Stimulated activated naive CD4-positive, alpha-beta T cell (primary cell): Measurements from ENCODE around the gene PC.
"Not testable (repeated sequence)": the region's sequence is repeated elsewhere in the genome, so short reads cannot be mapped to it uniquely, and the experiment has no call there.

Source experiments
- DNase-seq, 6 experiments: peaks; one replicate each; lab custom pipeline; 2025; lab: John Stamatoyannopoulos, UW

The PC gene

DNA sequence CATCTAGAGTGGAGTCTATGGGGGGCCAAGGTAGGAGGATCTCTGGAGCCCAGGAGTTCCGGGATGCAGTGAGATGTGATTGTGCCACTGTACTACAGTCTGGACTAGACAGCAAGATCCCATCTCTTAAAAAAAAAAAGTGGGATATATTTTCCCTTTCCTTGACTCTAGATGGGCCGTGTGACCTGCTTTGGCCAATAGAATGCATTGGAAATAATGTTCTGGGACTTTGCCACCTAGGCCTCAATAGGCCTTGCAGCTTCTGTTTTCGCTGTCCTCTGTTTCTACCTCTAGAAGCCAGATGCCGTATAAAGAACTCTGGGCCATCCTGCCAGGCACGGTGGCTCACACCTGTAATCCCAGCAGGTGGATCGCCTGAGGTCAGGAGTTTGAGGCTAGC is 20.5 kb upstream of the PC start:
- no peak for DNase-seq

DNA sequence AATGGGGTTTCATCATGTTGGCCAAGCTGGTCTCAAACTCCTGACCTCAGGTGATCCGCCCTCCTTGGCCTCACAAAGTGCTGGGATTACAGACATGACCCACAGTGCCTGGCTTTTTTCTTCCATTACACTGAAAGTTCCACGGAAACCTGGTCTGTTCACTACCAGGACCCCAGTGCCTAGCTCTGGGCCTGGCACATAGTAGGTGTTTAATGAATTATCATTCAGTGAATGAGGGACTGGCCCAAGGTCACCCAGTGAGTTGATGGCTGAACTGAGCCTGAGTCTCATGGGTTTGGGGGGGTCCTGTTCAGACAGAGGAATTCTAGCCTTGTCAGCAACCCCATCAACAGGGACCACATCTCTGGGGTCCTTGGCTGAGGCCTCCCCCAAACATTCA is 20.0 kb upstream of the PC start:
- no peak for DNase-seq

DNA sequence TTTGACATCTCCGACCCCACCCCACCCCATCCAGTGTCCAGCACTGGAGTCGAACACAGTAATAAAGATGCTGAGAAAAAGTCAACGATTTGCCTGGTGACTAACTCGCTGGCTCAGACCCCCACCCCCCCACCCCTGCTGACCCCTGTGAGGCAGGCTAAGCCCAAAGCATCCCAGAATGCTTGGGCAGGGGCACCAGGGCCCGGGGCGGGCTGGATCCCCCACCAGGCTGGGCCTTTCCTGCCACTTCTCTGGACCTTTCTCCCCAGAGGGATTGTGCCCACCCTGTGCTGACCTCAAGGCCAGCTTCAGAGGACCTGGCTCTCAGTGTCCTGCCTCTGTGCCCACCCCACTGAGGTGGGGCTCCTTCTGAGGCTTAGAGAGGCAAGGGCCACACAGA is 18.7 kb upstream of the PC start:
- DNase-seq, result no peak

DNA sequence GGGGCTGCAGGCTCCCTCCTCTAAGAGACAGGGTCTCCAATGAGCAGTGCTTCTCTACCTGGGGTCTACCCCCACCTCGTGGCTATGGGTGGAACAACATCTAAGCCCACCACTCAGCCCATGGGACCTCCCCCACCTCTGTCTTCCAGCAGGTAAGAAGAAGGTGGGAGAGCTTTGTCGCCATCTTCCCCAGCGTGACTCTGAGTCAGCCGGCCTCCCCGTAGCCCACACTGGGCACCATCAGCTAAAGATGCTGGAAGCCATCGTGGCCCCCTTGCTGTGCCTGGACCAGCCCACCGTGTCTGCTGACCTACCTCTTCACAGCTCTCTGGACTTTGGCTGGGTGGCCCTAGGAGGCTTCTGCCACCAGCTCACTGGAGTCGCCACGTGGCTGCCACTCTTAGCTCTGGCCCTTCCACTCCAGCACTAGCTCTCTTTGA is 17.9 kb upstream of the PC start:
- DNase-seq, result peak in 1 of 6 experiments; percentile 11

DNA sequence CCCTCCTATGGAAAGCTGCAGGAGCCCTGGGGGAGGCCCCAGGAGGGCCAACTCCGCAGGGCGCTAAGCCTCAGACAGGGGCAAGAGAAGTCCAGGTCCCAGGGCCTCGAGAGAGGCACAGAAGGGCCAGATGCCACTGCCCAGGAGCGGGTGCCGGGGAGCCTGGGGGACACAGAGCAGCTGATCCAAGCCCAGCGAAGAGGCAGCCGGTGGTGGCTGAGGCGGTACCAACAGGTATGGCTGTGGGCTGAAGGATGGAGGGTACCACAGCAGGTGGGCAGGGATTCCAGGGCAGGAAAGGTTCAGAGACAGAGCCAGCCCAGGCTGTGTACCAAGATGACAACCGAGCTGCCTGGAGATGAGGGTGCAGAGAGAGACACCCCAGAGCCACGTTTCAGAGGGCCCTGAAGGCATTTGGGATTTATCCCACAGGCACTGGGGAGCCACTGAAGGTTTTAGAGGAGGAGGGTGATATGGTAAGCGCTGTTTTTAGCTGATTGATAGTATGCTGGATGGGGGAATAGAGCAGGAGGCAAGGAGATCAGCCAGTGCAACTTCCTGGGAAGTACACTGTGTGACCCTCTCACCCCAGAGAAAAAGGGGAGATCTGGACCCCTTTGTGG is 17.3 kb upstream of the PC start:
- no peak for DNase-seq

DNA sequence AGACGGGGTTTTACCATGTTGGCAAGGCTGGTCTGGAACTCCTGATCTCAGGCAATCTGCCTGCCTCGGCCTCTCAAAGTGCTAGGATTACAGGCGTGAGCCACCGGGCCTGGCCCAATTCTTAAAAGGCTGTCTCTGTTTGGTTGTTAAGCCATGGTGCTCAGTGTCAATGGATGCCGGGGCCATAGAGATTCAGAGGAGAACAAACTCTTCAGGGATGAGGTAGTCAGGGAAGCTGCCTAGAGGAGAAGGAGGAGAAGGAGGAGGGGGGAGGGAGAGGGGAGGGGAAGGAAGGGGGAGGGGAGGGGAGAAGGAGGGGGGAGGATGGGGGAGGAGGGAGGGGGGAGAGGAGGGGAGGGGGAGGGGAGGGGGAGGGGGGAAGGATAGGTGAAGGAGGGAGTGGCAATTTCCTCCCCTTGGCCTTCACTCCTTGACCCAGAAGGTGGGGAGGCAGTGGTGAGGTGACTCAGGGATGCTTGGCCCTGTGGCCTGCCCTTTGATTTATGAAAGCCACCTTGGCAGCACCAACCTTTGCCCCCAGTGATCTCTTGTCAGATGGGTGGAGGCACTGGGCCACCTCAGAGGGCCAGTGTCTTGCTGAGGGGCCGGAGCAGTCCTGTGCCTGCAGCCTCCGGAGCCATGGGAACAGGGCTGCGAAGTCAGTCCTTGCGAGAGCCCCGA is 16.7 kb upstream of the PC start, which contains the start of gene C11orf86:
Gene C11orf86 (plus strand): TSS at position 581 of the 681 bp plus-strand sequence. CDS start 59 bp downstream, at position 640.
- no peak for DNase-seq

DNA sequence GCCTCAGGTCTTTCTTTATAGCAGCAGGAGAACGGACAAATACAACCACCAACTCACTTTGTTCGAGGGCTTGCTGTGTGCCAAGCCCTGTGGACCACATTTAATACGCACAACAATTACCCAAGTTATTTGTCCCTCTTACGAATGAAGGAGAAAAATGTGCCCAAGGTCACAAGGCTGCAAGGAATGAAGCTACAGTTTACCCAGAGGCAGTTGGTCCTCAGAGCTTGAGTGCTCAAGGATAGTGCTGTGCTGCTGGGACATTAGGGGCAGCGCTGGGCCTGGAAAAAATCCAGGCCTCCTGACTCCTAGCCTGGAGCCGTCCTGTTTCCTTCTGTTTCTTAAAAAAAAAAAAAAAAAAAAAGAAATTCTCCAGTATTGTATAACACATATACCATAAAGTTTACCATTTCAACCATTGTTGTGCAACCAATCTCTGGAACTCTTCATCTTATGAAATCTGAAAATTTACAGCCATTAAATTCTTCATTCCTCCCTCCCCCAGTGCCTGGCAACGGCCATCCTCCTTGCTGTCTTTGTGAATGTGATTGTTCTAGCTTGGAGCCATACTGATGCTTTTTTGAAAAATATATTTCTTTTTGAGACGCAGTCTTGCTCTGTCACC is 15.9 kb upstream of the PC start:
- no peak for DNase-seq

DNA sequence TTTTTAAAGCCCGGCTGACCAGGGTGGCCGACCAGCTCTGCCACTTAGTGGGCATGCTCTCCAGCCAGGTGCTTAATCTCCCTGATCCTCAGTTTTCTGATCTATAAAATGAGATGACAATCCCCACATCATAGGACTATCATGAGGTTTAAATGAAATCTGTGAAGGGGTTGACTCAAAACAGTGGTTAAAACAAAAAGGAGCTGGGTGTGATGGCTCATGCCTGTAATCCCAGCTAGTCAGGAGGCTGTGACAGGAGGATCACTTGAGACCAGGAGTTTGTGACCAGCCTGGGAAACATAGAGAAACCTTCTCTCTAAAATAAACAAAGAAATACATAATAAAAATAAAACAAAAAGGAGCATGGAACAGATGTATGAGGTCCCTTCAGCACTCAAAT is 13.3 kb upstream of the PC start:
- DNase-seq, result no peak

DNA sequence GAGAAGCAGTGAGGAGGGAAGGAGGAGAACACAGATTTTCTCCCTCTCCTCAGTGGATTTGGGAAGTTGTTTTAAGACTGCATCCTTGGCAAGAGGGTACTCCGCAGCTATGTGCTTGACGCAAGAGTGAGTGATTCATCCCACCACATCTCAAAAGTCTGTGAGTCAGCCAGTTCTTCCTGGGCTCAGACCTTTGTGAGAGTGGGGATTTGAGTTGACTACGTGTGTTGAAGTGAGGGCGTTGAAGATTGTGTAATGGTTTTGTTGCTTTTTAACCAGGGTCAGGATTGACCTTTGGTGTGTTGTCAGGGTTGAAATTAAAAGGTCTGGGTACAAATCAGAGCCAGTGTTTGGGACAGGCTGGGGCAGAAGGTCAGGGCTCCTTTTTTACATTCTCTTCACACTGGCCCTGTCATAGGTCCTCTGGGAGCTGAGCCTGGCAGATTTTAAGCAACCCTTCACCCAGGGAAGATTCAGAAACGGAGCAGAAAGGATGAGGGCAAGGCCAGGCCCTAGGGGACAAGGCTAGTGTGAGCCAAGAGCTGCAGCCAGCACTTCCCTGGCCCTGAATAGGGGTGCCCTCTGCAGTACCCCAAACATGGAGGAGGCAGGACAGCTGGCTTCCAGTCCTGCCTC is 12.7 kb upstream of the PC start:
- DNase-seq, result no peak

DNA sequence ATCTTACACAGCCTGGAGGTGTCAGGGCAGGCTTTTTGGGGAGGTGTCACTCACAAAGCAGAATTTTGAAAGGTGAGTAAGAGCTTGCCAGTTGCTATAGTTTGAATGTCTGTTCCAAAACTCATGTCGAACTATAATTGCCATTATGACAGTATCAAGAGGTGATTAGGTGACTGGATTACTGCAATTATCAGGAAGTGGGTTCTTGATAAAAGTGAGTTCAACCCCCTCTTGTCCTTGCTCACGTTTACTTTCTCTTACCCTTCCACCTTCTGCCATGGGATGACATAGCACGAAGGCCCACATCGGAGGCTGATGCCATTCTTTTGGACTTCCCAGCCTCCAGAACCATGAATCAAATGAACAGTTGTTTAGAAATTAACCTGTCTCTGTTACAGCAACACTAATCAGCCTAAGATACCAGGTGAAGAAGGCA is 12.2 kb upstream of the PC start:
- no peak for DNase-seq

DNA sequence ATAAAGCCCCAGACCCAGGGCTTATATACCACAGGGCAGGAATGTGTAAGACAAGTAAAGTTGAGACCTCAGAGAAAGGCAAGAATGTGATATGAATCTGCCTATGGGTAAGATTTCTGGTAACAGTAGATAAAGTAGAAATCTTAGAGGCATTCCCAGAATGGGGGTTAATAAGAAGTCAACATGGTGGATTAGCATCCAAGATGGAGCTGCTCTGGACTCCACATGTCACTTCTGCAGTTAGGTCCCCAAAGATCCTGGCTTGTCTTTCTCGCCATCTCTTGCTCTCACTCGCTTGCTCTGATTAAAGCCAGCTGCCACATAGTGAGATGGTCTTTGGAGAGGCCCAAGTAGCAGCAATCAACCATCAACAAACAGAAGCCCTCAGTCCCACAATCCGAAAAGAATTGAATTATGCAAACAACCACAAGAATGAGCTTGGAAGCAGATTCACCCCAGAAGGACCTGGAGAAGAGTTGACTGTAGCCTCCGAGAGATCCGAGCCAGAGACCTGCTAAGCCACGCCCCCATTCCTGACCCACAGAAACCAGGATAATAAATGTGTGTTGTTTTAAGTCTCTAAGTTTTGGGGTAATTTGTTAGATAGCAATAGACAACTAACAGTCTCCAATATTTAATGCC is 11.5 kb upstream of the PC start:
- DNase-seq, result no peak

DNA sequence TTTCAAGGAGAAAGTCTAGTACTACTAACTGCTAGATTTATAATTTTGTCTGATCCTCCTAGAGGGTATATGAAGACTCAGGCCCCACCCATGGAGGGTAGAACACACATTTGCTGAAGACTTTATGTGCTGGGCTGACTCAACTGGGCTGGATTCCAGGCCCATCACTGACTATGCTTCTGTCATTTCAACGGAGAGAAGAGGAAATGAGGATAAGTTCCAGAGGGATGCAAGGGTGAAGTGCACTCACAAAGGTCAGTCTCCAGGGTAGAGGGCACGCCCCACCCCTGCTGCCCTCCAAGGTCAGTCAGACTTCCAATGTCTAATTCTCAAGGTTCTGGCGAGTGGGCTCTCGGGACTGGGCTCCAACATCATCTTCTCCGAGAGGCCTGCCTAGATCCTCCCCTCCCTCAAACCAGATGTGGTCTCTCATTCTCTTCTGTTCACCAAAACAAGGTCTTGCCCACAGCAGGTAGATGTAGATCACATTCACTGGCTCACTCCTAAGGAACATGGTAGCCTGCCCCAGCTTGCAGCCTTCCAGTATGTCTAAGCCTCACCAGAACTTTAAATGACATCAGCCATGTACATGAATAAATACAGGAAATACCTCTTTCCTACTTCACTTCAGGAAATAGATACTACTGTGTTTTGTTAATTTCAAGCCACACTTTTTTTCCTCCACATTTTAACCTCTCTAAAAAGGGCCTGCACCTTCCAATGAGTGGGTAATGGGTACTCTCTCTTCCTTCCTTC is 9.7 kb upstream of the PC start:
- no peak for DNase-seq

DNA sequence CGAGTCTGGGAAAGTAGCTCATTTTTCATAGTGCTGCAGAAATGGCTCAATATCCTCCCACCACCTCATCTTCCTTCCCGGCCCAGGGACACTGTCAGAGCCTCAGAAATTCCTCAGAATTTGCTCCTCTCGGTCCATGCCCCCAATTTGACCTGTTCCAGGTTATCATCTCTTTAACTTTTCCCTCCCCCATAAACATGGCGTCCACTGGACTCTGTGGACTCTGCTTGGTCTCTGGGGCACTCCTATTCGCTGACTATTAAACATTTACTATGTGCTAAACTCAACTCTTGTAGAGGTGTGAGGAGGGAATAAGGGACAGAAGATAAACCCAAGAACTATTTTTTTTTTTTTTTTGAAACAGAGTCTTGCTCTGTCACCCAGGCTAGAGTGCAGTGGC is 8.2 kb upstream of the PC start:
- no peak for DNase-seq

DNA sequence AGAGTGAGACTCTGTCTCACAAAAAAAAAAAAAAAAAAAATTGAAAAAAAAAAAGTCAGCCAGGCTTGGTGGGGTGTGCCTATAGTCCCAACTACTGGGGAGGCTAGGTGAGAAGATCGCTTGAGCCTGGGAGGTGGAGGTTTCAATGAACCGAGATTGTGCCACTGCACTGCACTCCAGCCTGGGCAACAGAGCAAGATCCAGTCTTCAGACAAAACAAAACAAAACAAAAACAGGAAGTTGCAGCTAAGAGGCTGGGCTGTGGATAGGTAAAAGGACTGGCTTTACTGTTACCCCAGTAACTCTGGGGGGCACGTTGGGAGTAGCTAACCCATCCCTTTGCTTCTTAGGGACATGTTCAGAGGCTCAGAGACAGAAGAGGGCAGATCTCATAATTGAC is 6.3 kb upstream of the PC start:
- no peak for DNase-seq

DNA sequence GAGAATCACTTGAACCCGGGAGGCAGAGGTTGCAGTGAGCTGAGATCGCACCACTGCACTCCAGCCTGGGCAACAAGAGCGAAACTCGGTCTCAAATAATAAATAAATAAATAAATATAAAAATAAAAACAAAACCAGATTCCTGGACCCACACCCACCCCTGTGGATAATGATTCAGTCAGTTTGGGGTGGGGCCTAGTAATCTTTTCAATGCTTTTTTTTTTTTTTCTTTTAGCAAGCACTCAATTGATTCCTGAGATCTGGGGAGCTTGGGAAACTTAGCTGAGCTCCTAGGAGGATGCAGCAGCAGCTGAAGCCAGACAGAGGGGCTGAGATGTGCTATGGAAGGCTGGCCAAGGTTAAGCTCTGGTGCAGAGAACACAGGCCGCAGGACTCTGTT is 4.6 kb upstream of the PC start:
- DNase-seq, result no peak

DNA sequence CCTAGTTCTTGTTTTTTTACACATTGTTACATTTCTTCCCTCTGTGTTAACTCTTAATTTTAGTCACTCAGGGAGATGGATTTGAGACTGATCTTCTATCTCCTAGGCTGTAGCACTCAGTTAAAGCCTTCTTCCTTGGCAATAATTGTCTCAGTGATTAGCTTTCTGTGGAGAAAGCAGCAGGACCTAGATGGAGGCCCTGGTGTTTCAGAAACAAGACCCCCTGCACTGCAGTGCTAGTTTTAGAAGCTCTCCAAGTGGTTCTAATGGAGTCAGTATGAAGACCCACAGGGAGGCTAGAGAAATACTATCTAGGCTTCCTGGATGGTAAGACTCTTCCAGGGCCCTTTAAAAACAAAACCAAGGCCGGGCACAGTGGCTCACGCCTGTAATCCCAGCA is 4.1 kb upstream of the PC start:
- no peak for DNase-seq

DNA sequence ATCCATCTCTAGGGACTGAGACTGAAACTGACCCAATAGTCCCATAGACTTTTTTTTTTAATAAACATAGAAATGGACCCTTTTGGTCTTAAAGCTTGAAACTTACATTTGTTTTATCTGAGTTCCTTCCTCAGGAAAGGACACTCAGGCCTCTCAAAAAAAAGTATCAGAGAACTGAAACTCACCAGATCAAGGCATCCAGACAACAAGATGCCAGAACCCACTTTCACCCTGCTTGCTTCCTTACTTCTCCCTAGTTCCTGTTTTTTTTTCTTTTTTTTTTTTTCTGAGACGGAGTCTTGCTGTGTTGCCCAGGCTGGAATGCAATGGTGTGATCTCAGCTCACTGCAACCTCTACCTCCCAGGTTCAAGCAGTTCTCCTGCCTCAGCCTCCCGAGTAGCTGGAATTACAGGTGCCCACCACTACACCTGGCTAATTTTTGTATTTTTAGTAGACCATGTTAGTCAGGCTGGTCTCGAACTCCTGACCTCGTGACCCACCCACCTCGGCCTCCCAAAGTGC is 3.6 kb upstream of the PC start:
- DNase-seq, result not testable (repeated sequence)

DNA sequence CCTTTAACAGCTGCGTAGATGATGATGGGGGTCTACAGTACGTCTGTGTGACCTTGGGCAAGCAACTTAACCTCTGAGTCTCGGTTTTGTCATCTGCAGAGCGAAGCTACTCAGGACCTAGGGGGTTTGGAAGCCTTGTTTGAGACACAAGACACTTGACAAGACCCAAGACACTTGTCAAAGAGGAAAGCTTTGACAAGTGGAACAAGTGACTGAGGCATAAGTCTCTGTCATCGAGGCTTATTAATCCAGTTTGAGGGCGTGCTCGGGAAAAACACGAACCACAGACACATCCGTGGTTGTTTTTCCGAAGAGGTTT is 732 bp upstream of the PC start:
- DNase-seq, result no peak

DNA sequence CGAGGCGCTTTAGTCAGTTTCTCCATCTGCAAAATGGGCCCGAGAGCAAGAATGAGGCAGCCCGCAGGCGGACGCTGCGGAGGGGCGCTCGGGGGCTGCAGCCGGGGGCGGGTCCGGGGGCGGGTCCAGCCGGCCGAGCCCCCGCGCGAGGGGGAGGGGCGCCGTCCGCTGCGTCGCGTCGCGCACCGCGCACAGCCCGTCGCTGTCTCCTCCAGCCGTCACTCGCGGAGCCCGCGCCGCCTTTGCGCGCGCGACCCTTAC is 282 bp downstream of the PC start:
- peak in 1 of 6 experiments; percentile 38 for DNase-seq

DNA sequence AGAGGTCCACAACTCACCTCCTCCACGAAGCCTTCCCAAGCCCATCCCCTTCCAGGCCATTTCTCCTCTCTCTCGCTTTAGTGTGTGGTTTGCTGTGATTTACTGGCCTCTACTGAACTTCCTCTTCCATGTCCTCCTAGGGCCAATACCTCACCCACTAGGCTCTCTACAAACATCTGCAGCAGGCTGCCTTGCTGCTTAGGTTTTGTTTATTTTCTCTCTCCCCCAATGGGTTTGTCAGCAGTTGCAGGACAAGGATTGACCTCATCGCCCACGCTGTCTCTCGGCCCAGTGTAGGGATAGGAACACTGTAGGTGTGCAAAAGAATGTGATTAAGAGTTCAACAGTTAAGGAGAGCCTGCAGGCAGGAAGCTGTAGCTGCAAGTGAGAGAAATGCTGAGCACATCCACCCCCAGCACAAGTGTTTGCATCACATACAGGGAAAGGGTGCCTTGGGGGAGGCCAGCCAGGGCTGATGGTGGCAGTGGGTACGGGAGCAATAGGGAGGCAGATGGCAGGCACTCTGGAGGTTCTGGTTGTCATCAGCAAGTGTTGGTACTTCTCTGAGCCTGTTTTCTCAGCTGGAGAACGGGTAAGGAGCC is 1.4 kb downstream of the PC start:
- peak in 2 of 6 experiments; percentile 6 to 21 for DNase-seq

DNA sequence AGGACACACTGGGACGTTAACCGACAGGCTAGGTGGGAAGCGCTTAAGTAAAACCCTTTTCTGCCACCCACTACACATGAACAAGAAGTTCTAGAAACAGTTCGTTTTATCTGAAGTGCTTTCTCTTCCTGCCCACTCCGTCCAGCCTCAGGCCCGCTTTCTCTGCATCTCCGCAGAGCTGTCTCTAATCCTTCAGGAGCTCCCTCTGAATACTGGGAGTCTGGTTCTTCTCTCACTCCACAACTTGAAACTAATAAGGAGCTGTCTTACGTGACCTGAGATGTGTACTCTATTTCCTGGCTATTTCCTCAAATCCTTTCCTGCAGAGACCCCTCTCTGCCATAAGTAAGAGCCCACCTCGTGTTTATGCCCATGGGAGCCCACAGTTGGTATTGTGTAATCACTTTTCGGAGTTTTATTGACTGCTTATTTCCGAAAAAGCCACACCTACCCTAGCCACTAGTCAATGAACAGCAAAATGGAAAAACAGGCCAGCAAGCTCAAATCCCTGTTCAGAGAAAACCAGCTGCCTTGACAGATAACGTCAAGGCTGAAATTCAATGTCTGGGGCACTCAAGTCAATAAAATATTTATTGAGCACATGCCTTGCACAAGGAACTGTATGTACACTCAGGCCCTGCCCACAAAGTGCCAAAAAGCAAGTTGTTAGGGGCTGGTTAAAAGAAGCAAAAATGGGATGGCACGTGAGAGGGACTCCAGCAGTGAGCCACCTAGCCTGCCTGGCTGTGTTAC is 4.9 kb downstream of the PC start:
- DNase-seq, result no peak
